ENCODE measurements around the gene CDA. TPM values are rescaled to one million over a fixed set of nuclear protein-coding genes. Genes with fewer than 3 reads are reported as not detected.

CDA gene
- total RNA-seq, 1 donor from 2014 or later: 1.5 TPM

DNA sequence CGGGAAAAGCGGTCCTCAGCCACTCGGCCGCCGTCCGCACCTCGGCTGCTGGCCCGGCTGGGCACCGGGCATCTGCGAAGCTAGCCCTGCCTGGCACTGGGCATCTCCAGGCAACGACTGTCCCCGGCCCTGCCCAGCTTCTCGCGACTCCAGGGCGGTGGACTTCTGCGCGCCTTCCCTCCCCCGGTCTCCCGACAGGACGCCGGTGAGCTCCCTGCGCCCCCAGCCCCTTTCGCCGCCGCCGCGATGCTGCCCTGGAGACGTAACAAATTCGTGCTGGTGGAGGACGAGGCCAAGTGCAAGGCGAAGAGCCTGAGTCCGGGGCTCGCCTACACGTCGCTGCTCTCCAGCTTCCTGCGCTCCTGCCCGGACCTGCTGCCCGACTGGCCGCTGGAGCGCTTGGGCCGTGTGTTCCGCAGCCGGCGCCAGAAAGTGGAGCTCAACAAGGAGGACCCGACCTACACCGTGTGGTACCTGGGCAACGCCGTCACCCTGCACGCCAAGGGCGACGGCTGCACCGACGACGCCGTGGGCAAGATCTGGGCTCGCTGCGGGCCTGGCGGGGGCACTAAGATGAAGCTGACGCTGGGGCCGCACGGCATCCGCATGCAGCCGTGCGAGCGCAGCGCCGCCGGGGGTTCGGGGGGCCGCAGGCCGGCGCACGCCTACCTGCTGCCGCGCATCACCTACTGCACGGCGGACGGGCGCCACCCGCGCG lies 36.0 kb upstream of the CDA start:
- no peaks in the 10 kb centered on the region for H3K36me3 Mint-ChIP-seq
- peaks cover 36% of the 10 kb centered on the region for H3K27me3 Mint-ChIP-seq
- H3K4me3 Mint-ChIP-seq: peak overlapping the region; percentile 75
- TF ChIP-seq, protein P1, sequence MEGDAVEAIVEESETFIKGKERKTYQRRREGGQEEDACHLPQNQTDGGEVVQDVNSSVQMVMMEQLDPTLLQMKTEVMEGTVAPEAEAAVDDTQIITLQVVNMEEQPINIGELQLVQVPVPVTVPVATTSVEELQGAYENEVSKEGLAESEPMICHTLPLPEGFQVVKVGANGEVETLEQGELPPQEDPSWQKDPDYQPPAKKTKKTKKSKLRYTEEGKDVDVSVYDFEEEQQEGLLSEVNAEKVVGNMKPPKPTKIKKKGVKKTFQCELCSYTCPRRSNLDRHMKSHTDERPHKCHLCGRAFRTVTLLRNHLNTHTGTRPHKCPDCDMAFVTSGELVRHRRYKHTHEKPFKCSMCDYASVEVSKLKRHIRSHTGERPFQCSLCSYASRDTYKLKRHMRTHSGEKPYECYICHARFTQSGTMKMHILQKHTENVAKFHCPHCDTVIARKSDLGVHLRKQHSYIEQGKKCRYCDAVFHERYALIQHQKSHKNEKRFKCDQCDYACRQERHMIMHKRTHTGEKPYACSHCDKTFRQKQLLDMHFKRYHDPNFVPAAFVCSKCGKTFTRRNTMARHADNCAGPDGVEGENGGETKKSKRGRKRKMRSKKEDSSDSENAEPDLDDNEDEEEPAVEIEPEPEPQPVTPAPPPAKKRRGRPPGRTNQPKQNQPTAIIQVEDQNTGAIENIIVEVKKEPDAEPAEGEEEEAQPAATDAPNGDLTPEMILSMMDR (conservative IDR thresholded peaks at IDR 0.05): no peak
- no peak for DNase-seq (ENCODE audit: extremely low spot score, unreplicated experiment)
- no peak overlapping the region for H3K27ac Mint-ChIP-seq
- H3K9me3 Mint-ChIP-seq: no peaks in the 10 kb centered on the region
- H3K4me1 Mint-ChIP-seq (ENCODE audit: unreplicated experiment): peaks cover 6% of the 10 kb centered on the region

- peaks cover 26% of the 10 kb centered on the region for H3K27me3 Mint-ChIP-seq
- H3K9me3 Mint-ChIP-seq: no peaks in the 10 kb centered on the region
- TF ChIP-seq, protein P1 (conservative IDR thresholded peaks at IDR 0.05): no peak
- H3K4me3 Mint-ChIP-seq: no peak overlapping the region
- H3K4me1 Mint-ChIP-seq (ENCODE audit: unreplicated experiment): peaks cover 6% of the 10 kb centered on the region
- peak overlapping the region; percentile 50 for H3K27ac Mint-ChIP-seq
- no peak for DNase-seq (ENCODE audit: extremely low spot score, unreplicated experiment)
- H3K36me3 Mint-ChIP-seq: no peaks in the 10 kb centered on the region
Observed at GRCh38 chr1:20555025-20555757, 33.7 kb upstream of the CDA start.

DNA sequence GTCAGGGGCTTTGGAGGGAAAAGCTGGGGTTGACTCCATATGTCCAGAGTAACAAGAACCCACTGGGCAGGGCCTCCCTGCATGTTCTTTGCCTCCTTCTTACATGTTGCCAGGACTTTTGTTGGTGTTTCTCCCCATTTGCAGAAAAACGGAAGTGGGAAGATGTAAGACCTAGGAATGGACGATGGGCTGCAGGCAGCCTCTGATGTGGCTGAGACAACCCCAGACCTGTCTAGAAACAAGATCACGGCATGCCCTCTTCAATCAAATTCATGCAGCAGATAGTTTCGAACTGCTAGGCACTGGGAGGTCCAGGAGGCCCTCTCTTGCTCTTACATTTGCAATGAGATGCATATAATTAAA lies 33.2 kb upstream of the CDA start:
- DNase-seq (ENCODE audit: extremely low spot score, unreplicated experiment): no peak
- TF ChIP-seq, protein P1 (conservative IDR thresholded peaks at IDR 0.05): no peak
- Mint-ChIP-seq H3K4me3 (no peak overlapping the region), H3K27ac (no peak overlapping the region), H3K4me1 (ENCODE audit: unreplicated experiment) (peaks cover 6% of the 10 kb centered on the region), H3K27me3 (peaks cover 30% of the 10 kb centered on the region), H3K9me3 (no peaks in the 10 kb centered on the region), H3K36me3 (no peaks in the 10 kb centered on the region)

DNA sequence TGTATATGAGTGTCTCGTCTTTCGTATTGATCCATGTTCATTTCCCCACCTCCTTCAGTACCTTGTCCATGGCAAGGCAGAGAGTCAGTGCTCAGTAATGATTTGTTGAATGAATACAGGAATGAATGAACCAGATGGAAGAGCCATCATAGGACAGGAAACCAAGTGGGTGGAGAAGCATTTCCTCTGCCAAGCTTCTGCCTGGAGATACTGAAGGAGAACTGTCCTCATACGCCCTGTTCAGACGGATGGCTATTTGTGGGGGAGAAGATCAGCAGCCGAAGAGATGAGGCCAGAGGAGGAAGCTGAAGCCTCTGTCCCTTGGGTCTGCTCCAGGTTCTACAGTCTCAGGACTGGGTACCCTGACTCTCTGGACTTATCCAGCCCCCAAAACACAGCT lies 30.7 kb upstream of the CDA start:
- DNase-seq (ENCODE audit: extremely low spot score, unreplicated experiment): no peak
- Mint-ChIP-seq H3K4me1 (ENCODE audit: unreplicated experiment) (no peaks in the 10 kb centered on the region), H3K9me3 (no peaks in the 10 kb centered on the region), H3K4me3 (no peak overlapping the region), H3K27ac (no peak overlapping the region), H3K27me3 (peaks cover 28% of the 10 kb centered on the region), H3K36me3 (no peaks in the 10 kb centered on the region)
- TF ChIP-seq, protein P1 (conservative IDR thresholded peaks at IDR 0.05): no peak

DNA sequence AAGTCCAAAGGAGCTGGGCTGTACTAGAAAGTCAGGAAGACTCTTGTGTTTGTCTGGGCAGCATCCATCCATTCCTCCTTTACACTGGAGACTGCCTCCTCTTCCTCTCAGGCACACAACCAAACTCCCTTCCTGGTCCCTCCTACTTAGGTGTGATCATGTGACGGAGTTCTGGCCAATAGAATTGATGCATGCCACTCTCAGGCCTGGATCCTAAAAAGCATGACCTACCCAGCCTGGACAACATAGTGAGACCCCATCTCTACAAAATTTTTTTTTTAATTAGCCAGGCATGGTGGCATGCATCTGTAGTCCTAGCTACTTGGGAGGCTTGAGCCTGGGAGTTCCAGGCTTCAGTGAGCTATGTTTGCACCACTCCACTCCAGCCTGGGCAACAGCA lies 27.9 kb upstream of the CDA start:
- H3K4me1 Mint-ChIP-seq (ENCODE audit: unreplicated experiment): no peaks in the 10 kb centered on the region
- no peak overlapping the region for H3K27ac Mint-ChIP-seq
- TF ChIP-seq, protein P1 (conservative IDR thresholded peaks at IDR 0.05): no peak
- no peak overlapping the region for H3K4me3 Mint-ChIP-seq
- H3K36me3 Mint-ChIP-seq: no peaks in the 10 kb centered on the region
- H3K27me3 Mint-ChIP-seq: peaks cover 46% of the 10 kb centered on the region
- H3K9me3 Mint-ChIP-seq: no peaks in the 10 kb centered on the region
- no peak for DNase-seq (ENCODE audit: extremely low spot score, unreplicated experiment)

Data from type B pancreatic cell (in vitro differentiated cells).